ENCODE measurements around the gene C12orf56. TPM values are rescaled to one million over a fixed set of nuclear protein-coding genes. Genes with fewer than 3 reads are reported as not detected.

Gene C12orf56
- total RNA-seq, 1 experiment from 2014 or later, result not detected

GRCh38 chr12:64243809-64244208 lies 146.7 kb downstream of the C12orf56 start:
- intact Hi-C loops (cut with micrococcal nuclease; ENCODE audit: unreplicated experiment), result no loop called here
- no peaks in the 10 kb centered on the region for H3K36me3 ChIP-seq (ENCODE audit: low read depth)
- H2AFZ ChIP-seq, result no peak overlapping the region
- H3K27ac ChIP-seq, result no peak overlapping the region
- H3K4me2 ChIP-seq, result no peak overlapping the region
- H3K4me3 ChIP-seq, result no peak overlapping the region
- POLR2A ChIA-PET (ENCODE audit: unreplicated experiment), result interaction anchor here (0.6 kb wide), 1 partner anchor 9 kb away, joined by 43 read pairs; no protein-coding TSS in a partner anchor
- no peaks in the 10 kb centered on the region for H3K79me2 ChIP-seq (ENCODE audit: low read depth)
- no peaks in the 10 kb centered on the region for H3K9me3 ChIP-seq (ENCODE audit: insufficient read depth, low read depth)
- TF ChIP-seq, protein P1, sequence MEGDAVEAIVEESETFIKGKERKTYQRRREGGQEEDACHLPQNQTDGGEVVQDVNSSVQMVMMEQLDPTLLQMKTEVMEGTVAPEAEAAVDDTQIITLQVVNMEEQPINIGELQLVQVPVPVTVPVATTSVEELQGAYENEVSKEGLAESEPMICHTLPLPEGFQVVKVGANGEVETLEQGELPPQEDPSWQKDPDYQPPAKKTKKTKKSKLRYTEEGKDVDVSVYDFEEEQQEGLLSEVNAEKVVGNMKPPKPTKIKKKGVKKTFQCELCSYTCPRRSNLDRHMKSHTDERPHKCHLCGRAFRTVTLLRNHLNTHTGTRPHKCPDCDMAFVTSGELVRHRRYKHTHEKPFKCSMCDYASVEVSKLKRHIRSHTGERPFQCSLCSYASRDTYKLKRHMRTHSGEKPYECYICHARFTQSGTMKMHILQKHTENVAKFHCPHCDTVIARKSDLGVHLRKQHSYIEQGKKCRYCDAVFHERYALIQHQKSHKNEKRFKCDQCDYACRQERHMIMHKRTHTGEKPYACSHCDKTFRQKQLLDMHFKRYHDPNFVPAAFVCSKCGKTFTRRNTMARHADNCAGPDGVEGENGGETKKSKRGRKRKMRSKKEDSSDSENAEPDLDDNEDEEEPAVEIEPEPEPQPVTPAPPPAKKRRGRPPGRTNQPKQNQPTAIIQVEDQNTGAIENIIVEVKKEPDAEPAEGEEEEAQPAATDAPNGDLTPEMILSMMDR (conservative IDR thresholded peaks at IDR 0.05), result no peak
- no peak for TF ChIP-seq EZH2 (IDR thresholded peaks at IDR 0.05; ENCODE audit: low read depth)
- H3K27me3 ChIP-seq (ENCODE audit: insufficient read depth, low read depth), result no peaks in the 10 kb centered on the region
- H3K4me1 ChIP-seq (replicated peaks; ENCODE audit: insufficient read depth), result no peaks in the 10 kb centered on the region
- BruUV-seq (replicated peaks), result no TSS peak
- no peak for DNase-seq
- no peaks in the 10 kb centered on the region for H3F3A ChIP-seq (ENCODE audit: insufficient read depth, low read depth)
- CTCF ChIA-PET, result no interaction called here
- no peaks in the 10 kb centered on the region for H4K20me1 ChIP-seq (ENCODE audit: insufficient read depth)
- no peaks in the 10 kb centered on the region; the same call in 1 of the 2 replicates for H3K9me2 ChIP-seq (ENCODE audit: insufficient read depth)

GRCh38 chr12:64240781-64241180 lies 149.8 kb downstream of the C12orf56 start:
- CTCF ChIA-PET, result no interaction called here
- Histone ChIP-seq H3K4me3 (no peak overlapping the region), H2AFZ (no peak overlapping the region), H3F3A (ENCODE audit: insufficient read depth, low read depth) (no peaks in the 10 kb centered on the region), H3K9me3 (ENCODE audit: insufficient read depth, low read depth) (no peaks in the 10 kb centered on the region), H3K36me3 (ENCODE audit: low read depth) (no peaks in the 10 kb centered on the region), H3K9me2 (ENCODE audit: insufficient read depth) (no peaks in the 10 kb centered on the region), H3K27ac (no peak overlapping the region), H3K4me2 (no peak overlapping the region), H3K79me2 (ENCODE audit: low read depth) (no peaks in the 10 kb centered on the region), H3K27me3 (ENCODE audit: insufficient read depth, low read depth) (no peaks in the 10 kb centered on the region), H4K20me1 (ENCODE audit: insufficient read depth) (no peaks in the 10 kb centered on the region), H3K4me1 (replicated peaks; ENCODE audit: insufficient read depth) (no peaks in the 10 kb centered on the region)
- BruUV-seq (replicated peaks), result no TSS peak
- intact Hi-C loops (cut with micrococcal nuclease; ENCODE audit: unreplicated experiment), result no loop called here
- TF ChIP-seq EZH2 (IDR thresholded peaks at IDR 0.05; ENCODE audit: low read depth), result no peak
- TF ChIP-seq, protein P1 (conservative IDR thresholded peaks at IDR 0.05), result no peak
- DNase-seq, result no peak
- POLR2A ChIA-PET (ENCODE audit: unreplicated experiment), result no interaction called here

DNA sequence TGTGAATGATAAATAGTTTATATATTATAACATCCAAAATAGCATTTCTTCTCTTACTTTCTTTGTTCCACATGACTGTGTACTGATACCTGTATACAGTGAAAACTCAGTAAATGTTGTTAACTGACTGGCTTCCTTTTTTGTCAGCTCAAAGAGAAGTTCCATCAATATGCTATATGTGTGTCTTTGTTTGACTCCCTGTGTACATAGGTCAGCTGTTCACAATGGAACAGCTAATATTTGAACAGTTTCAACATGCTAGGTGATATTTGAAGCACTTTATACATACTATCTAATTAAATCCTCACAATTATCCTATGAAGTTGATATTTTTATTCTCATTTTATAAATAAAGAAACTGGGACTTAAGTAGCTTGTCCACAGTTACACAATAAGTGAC lies 153.2 kb downstream of the C12orf56 start:
- no peaks in the 10 kb centered on the region for H3K4me1 ChIP-seq (replicated peaks; ENCODE audit: insufficient read depth)
- no peak overlapping the region for H3K27ac ChIP-seq
- H3K9me2 ChIP-seq (ENCODE audit: insufficient read depth), result no peaks in the 10 kb centered on the region
- no peaks in the 10 kb centered on the region for H3K27me3 ChIP-seq (ENCODE audit: insufficient read depth, low read depth)
- no peak overlapping the region for H2AFZ ChIP-seq
- no TSS peak for BruUV-seq (replicated peaks)
- no peak overlapping the region for H3K4me2 ChIP-seq
- CTCF ChIA-PET, result interaction anchor here (1.2 kb wide), 1 partner anchor 398 kb away, joined by 3 read pairs; no protein-coding TSS in a partner anchor
- no peak overlapping the region for H3K4me3 ChIP-seq
- no peak for DNase-seq
- intact Hi-C loops (cut with micrococcal nuclease; ENCODE audit: unreplicated experiment), result loop anchor here (5.0 kb wide), 1 partner anchor 395 kb away; the partner anchor contains the start of gene SRGAP1
- POLR2A ChIA-PET (ENCODE audit: unreplicated experiment), result no interaction called here
- no peaks in the 10 kb centered on the region for H4K20me1 ChIP-seq (ENCODE audit: insufficient read depth)
- no peaks in the 10 kb centered on the region for H3K79me2 ChIP-seq (ENCODE audit: low read depth)
- no peaks in the 10 kb centered on the region for H3F3A ChIP-seq (ENCODE audit: insufficient read depth, low read depth)
- H3K9me3 ChIP-seq (ENCODE audit: insufficient read depth, low read depth), result no peaks in the 10 kb centered on the region
- H3K36me3 ChIP-seq (ENCODE audit: low read depth), result no peaks in the 10 kb centered on the region
- TF ChIP-seq, protein P1 (conservative IDR thresholded peaks at IDR 0.05), result no peak
- no peak for TF ChIP-seq EZH2 (IDR thresholded peaks at IDR 0.05; ENCODE audit: low read depth)
